Stimulated activated CD8-positive, alpha-beta memory T cell treated with anti-CD3 and anti-CD28 coated beads, Interleukin-7, amount 100 ng/mL, for 48 hours (primary cell): ENCODE measurements around the gene EDAR.

Experiments
- DNase-seq, 2 donors: peaks; one replicate each; pipeline ENCODE4 v3.0.0-alpha.2; 2020; ENCODE audit warnings: low read depth in 1 of 2; ENCODE audit errors: extremely low read depth in 1 of 2

EDAR gene

GRCh38 chr2:108870069-108870644, 118.9 kb downstream of the EDAR start:
- DNase-seq: no peak

GRCh38 chr2:108869542-108869941, 119.5 kb downstream of the EDAR start:
- no peak for DNase-seq

- DNase-seq: no peak
These were observed 120.1 kb downstream of the EDAR start for GRCh38 chr2:108868911-108869310.

GRCh38 chr2:108866041-108866440, 123.0 kb downstream of the EDAR start:
- no peak for DNase-seq

- no peak for DNase-seq
These were observed 130.1 kb downstream of the EDAR start for GRCh38 chr2:108858894-108859293.

- no peak for DNase-seq
These were observed 133.8 kb downstream of the EDAR start for GRCh38 chr2:108855194-108855593.

- no peak for DNase-seq
These were observed 134.5 kb downstream of the EDAR start for GRCh38 chr2:108854484-108854883.

- DNase-seq: no peak
These were observed 135.6 kb downstream of the EDAR start for GRCh38 chr2:108853421-108853820.

GRCh38 chr2:108852375-108852774, 136.6 kb downstream of the EDAR start:
- no peak for DNase-seq

- DNase-seq: no peak
These were observed 142.0 kb downstream of the EDAR start for GRCh38 chr2:108847000-108847399.

- DNase-seq: no peak
These were observed 143.1 kb downstream of the EDAR start for GRCh38 chr2:108845923-108846322.
